Activated T-helper 9 cell treated with anti-CD3 and anti-CD28 coated beads, Interleukin-2, amount 50 U/mL, for 16 hours (primary cell): ENCODE measurements around the gene ANKMY1.

Source experiments
- DNase-seq: peaks from one replicate; pipeline ENCODE4 v3.0.0-alpha.2; 2020; ENCODE audit warnings: low read depth

The ANKMY1 gene, protein sequence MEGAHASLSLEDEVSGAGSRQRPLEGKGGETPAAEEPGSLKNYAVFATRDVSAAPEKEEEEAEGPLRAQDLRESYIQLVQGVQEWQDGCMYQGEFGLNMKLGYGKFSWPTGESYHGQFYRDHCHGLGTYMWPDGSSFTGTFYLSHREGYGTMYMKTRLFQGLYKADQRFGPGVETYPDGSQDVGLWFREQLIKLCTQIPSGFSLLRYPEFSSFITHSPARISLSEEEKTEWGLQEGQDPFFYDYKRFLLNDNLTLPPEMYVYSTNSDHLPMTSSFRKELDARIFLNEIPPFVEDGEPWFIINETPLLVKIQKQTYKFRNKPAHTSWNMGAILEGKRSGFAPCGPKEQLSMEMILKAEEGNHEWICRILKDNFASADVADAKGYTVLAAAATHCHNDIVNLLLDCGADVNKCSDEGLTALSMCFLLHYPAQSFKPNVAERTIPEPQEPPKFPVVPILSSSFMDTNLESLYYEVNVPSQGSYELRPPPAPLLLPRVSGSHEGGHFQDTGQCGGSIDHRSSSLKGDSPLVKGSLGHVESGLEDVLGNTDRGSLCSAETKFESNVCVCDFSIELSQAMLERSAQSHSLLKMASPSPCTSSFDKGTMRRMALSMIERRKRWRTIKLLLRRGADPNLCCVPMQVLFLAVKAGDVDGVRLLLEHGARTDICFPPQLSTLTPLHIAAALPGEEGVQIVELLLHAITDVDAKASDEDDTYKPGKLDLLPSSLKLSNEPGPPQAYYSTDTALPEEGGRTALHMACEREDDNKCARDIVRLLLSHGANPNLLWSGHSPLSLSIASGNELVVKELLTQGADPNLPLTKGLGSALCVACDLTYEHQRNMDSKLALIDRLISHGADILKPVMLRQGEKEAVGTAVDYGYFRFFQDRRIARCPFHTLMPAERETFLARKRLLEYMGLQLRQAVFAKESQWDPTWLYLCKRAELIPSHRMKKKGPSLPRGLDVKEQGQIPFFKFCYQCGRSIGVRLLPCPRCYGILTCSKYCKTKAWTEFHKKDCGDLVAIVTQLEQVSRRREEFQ

DNA sequence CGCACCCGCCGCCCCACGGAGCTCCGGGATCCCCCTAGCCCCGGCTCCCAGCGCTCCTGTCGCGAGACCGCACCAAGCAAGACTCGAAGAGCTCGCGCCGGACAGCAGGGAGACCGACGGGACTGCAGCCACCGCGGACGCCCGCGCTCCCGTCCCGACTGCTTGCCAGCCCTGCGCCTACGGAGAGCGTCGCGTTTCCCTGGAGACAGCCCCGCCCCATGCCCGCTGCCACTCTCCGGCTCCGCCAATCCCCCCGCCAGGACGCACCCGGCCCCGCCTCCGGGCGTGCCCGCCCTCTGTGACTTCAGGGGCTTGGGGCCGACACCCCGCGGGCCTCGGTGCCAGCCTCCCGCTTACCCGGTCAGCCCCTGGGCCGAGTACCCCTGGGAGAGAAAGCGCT is at the start of gene ANKMY1:
Gene ANKMY1, minus strand, starts transcription at position 181 of the 400 bp plus-strand sequence. CDS start 653 bp downstream, outside the sequence.
- DNase-seq: peak; percentile 56

DNA sequence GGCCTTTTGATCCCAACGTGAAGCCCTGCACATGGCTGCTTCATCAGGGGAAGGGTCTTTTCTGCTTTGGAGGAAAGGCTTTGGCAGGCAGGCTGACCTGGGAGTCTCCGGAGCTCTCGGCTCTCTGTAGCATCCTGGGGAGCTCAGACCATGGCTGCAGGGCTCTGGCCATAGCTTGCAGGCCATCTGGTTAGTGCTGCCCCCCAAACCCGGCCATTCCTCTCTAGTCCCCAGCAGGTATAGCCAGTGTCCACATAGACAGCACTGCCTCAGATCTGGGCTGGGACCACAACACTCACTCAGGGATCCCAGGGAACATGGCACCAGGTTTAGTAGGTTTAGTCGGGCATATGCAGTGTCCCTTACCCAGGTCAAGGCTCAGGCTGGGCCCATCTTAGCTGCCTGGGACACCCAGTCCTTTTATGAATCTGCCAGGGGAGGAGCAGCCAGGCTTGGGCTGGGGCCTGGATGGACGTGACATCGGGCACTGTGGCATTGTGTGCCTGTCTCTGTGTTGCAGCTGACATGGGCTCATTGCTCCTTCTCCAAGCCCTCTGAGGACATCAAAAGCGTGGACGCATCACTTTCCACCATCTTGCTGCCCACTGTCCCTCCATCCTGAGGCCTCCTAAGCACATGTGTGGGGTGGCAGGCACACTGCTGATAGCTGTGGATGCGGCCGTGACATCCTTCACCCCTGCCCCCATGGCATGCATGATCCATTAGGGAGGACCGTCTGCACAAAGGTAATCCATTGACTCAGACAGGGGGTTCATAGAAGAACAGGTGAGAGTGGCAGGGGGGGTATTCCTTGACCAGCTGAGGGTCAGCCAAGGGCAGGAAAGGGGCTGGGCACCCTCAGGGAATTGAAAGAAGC is 48.3 kb upstream of the ANKMY1 start:
- DNase-seq: no peak

DNA sequence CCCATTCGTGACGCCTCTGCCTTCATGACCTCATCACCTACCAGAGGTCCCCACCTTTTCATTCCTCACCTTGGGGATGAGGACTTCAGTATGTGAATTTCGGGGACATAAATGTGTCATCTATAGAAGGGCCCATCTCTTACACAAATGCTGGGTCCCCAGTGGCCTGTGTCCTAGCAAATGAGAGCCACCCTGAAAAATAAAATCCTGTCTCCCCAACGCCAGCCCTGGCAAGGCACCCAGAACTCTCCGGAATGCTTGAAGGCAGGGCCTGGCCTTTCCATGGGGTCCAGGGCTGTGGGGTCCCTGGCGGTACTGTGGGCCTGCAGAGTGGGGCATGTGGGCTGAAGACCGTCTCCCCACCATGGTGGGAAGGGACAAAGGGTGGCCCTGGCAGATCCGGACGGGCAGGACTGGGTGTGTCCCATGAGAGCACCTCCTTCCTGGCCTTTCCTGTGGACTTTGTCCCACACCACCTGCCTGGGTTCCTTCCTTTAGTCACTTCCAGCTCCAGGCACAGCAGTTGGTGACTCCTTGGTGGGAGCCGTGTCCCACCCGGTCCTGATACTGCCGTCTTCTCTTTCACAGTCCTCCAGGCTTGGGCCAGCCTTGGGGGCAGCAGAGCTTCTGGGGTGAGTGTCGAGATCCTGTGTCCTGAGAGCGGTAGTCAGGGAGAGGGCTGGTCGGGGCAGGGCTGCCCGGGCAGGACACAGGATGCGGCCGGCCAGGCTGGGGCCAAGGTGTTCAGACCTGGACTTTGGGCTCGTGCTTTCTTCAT is 47.3 kb upstream of the ANKMY1 start:
- no peak for DNase-seq

DNA sequence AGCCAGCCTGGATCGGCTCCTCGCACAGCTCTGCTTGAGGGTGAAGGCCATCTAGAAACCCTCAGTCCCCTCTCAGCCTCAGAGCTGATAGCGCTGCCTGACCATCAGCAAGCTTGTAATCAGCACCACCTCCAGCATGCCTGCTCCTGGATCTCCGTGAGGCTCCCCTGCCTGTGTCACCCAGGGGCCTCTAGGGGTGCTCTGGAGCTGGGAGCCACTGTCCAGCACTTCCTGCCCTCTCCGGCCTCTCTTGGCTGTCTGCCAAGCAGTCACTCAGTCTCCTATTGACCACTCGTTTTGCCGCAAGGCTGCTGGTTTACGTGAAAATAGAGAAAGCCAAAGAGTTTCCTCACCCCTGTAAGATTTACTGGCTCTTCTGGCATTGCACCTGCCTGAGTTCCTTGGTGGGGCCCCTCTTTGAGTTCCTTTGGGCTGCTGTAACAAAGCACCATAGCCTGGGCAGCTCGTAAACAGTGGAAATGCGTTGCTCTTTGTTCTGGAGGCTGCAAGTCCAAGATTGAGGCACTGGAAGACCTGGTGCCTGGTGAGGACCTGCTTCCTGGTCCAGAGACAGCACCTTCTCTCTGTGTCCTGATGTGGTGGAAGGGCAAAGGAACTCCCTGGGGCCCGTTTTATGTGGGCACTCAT is 46.6 kb upstream of the ANKMY1 start:
- no peak for DNase-seq

GRCh38 chr2:240603846-240604245 is 46.1 kb upstream of the ANKMY1 start:
- no peak for DNase-seq

- DNase-seq: no peak
Measured at GRCh38 chr2:240603081-240603835, 45.5 kb upstream of the ANKMY1 start.

DNA sequence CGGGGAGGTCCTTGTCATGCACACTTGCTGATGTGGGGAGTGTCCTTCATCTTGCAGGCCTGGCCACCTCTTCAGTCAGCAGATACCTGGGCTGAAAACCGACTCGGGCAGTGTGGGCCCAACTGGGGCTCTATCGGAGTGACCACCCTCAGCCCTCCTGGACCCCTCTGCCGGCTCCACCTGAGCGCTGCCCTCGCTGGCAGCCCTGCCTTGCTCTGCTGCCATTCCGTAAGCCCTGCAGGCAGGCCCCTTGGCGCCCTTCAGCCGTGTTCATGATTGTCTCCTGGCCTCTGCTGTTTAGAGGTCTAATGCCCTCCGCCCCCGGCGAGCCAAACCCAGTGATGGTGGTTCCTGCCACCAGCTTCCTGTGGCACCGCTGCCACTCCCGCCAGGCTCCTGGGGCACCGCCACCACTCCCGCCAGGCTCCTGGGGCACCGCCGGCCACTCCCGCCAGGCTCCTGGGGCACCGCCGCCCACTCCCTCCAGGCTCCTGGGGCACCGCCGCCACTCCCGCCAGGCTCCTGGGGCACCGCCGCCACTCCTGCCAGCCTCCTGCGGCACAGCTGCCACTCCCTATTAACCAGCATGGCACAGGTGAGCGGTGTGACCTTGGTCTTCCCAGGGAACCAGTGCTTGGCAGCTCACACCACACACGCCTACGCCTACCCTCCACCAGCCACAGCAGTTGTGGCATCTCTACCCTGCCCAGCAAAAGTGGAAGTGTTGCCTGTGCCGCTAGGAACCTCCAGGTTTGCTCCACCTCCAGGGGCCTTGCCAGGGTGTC is 44.7 kb upstream of the ANKMY1 start:
- DNase-seq: no peak

GRCh38 chr2:240601831-240602160 is 44.0 kb upstream of the ANKMY1 start:
- DNase-seq: no peak

DNA sequence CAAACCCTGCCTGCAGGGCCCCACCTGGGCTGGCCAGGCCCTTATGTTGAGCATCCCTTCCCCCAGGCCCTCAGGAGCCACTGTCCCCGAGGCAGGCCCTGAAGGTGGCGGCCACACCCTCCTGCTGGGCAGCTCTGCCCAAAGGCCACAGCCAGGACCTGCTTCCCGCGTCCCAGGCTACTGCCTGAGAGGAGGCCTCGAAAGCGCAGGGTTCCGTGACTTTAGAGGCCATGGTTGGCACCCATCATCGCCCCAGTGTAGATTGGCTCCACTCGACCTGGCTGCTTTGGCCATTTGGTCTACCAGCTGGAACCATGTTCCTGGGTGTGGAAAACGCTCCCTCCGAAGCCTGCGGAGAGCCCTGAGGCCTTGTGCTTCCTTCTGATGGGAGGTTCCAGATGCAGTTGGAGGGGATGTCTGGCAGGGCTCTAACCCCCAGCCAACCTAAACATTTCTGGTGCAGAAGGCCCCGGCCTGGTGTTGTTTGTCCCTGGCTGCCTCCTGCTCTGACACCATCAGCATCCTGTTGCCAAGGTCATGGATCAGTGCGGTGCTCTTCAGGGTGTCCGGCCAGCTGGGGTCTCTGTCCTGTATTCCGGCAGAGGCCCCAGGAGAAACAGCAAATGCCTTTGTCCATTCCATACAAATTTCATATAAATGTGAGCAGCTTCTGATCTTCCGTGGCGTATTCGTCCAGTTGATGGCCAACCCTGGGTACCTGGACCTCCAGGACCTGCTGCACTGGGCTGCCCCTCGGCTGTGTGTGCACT is 43.5 kb upstream of the ANKMY1 start:
- DNase-seq: no peak

DNA sequence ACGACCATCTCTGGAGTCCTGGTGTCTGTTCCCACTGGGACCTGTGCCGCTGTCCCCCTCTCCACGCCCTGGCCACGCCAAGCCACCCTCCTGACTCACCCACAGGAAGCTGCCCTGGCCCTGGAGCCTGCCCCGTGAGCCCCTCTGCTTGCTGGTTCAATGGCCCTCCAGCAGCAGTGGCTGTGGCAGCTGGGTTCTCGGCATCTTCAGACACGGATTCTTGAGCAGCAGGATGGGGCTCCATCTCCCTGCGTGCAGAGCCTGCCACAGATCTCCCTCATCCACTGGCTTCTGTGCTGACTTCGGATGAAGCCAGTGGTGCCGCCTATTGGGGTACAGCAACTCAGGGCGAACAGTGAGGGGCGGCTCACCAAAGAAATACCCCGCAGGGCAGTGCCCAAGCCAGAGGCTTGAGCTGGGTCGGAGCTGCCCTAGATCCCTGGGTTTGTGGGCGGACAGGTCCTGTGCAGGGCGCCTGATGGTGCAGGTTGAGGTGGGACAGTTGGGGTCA is 42.7 kb upstream of the ANKMY1 start:
- no peak for DNase-seq

DNA sequence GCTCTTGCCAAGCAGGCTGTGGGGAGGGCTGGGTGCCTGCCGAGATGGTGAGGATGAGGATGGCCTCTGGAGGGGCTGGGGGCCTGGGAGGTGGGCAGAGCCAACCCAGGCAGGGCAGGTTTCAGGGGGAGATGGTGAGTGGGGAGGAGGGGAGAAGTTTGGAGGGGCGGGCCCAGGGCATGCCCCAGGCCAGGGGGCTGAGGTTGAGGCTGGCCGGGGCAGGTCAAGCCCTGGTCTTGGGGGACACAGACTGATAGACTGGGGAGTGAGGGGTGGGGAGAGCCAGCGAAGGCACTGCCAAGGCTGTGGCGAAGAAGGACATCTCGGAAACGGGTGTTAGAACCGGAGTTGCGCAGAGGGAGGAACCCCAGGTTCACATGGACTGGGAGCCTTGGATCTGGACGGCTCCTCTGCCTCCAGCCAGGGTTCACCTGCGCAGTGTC is 41.4 kb upstream of the ANKMY1 start:
- no peak for DNase-seq

- DNase-seq: no peak
Measured at GRCh38 chr2:240598311-240598911, 40.6 kb upstream of the ANKMY1 start.

DNA sequence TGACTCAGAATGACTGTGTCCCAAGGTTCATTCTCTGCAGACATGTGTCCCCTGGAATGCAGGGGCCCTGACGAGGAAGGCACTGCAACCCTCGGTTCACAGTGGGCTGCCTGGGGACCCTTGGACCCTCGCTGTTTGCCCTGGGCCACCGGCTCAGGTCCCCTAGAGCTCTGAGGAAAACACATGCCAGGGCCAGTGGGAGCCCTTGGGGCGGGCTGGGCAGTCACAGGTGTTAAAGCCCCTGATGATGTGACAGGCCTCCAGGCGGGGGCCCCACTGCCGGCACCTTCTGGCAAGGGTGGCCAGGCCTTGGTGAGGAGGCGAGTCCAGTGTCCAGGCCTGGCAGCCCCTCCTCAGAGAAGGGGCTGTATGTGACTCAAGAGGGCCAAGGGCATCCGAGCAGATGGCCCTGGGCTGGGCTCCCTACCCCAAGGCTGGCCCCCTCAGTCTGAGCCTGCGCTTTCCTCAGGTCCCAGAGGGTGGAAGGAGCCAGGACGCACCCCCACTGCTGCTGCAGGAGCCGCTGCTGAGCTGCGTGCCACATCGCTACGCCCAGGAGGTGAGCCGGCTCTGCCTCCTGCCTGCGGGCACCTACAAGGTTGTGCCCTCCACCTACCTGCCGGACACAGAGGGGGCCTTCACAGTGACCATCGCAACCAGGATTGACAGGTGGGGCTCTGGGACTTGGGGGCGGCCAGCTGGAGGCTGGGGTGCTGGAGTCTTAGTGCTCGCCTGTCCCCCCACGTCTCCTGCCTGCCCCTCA is 39.8 kb upstream of the ANKMY1 start:
- no peak for DNase-seq

DNA sequence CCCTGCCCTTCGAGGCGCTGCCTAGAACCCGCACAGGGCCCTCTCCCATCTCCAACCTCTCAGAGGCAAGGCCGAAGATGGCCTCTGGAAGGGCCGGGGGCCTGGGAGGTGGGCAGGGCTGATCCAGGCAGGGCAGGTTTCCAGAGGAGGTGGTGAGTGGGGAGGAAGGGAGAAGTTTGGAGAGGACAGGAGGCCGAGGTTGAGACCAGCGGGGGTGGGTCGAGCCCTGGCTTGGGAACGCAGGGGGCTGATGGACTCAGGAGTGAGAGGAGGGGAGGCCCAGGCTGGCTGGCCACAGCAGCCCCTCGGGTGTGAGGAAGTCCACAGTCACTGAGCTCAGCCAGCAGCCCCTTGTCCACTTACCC is 39.2 kb upstream of the ANKMY1 start:
- no peak for DNase-seq

- no peak for DNase-seq
Measured at GRCh38 chr2:240596491-240596931, 38.7 kb upstream of the ANKMY1 start.

DNA sequence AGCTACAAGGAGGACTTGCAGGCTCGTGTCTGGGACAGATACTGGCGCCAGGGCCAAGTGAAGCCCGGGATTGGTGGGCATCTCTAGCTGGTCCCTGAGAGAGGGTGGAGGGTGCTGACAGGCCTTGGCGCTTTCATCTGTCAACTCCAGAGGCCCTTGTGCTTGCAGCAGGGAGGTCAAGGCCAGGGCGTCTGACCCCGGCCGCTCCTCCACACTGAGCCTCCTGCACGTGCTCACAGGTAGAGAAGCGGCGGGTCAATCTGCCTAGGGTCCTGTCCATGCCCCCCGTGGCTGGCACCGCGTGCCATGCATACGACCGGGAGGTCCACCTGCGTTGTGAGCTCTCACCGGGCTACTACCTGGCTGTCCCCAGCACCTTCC is 38.3 kb upstream of the ANKMY1 start:
- no peak for DNase-seq
